ENCODE measurements around the gene CPTP.

CPTP gene

GRCh38 chr1:1305300-1306069 is 19.1 kb upstream of the CPTP start:
- Histone ChIP-seq H3K27ac (peak overlapping the region in 20 of 21 experiments; percentile 40 to 97 (median 83)), H3K4me3 (peak overlapping the region; percentile 18 to 92 (median 90))

GRCh38 chr1:1306070-1306660 is 18.4 kb upstream of the CPTP start:
- peak overlapping the region; percentile 75 to 92 (median 90) for H3K4me3 ChIP-seq

GRCh38 chr1:1306661-1307260 is 17.8 kb upstream of the CPTP start:
- peak overlapping the region in 19 of 21 experiments; percentile 66 to 97 (median 90) for H3K27ac ChIP-seq
- peak overlapping the region; percentile 75 to 92 (median 90) for H3K4me3 ChIP-seq

More at GRCh38 chr1:1306070-1306660, 18.4 kb upstream of the CPTP start:
- H3K27ac ChIP-seq = peak overlapping the region in 20 of 21 experiments; percentile 40 to 97 (median 83)

- peak overlapping the region; percentile 75 to 92 (median 90) for H3K4me3 ChIP-seq
- H3K27ac ChIP-seq = peak overlapping the region; percentile 34 to 97 (median 90)
These were observed 17.2 kb upstream of the CPTP start for GRCh38 chr1:1307261-1307922.

- peak within 1 kb of the TSS; percentile 75 to 92 (median 90) for H3K4me3 ChIP-seq
These were observed 16.5 kb upstream of the CPTP start, which contains the start of the genes ACAP3 and PUSL1 for GRCh38 chr1:1307923-1308755. Gene ACAP3, minus strand, starts transcription at chr1:1307930. Its CDS starts 115 bp downstream, at chr1:1307815. Gene PUSL1, plus strand, starts transcription at chr1:1308597. Its CDS starts 47 bp downstream, at chr1:1308644.

GRCh38 chr1:1308756-1309250 is 15.8 kb upstream of the CPTP start:
- Histone ChIP-seq H3K4me3 (peak overlapping the region; percentile 75 to 92 (median 90)), H3K27ac (peak overlapping the region; percentile 77 to 97 (median 92))

More at GRCh38 chr1:1307923-1308755, 16.5 kb upstream of the CPTP start, which contains the start of the genes ACAP3 and PUSL1:
- H3K27ac ChIP-seq = peak within 1 kb of the TSS; percentile 81 to 97 (median 92)

DNA sequence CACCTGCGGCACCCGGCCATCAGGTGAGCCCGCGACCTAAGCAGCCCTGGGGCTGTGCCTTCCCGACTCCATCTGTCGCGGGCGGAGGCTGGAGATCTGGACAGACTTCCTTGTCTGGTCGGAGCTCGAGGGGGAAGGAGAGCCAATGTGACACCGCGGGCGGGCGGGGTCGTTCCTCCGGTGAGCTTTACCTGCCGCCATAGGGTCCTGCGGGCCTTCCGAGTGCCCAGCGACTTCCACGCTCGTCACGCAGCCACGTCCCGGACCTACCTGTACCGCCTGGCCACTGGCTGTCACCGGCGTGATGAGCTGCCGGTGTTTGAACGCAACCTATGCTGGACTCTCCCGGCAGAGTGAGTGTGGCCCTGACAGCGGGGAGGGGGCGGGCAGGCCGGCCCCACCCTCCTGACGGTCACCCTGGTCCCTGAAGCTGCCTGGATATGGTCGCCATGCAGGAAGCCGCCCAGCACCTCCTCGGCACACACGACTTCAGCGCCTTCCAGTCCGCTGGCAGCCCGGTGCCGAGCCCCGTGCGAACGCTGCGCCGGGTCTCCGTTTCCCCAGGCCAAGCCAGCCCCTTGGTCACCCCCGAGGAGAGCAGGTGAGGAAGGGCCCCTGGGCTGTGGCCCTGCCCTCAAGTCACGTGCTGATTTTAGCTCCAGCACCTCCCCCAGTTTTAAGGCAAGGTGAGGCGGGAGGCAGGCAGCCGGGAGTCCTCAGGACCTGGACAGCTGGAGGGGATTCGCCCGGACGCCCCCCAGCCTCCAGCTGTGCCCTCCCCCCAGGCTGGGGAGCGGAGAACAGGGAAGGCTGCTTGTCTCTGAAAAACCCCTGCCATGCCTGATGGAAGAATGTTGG is 15.1 kb upstream of the CPTP start:
- peak overlapping the region; percentile 75 to 92 (median 90) for H3K4me3 ChIP-seq
- H3K27ac ChIP-seq = peak overlapping the region in 20 of 21 experiments; percentile 77 to 97 (median 92)

DNA sequence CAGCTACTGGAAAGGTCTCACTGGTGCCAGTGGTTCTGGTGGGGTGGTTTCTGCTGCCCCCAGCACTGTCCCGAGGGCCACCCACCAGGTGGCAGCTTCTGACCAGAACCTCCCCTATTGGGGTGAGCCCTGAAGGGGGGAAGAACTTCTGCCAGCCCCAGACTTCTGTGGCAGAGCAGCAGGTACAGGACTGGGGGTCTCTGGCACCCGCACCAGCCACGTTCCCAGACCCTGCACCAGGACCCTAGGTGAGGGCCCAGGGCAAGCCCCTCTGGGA is 14.6 kb upstream of the CPTP start:
- peak overlapping the region in 4 of 7 experiments; percentile 81 to 92 (median 90) for H3K4me3 ChIP-seq
- peak overlapping the region in 16 of 21 experiments; percentile 23 to 97 (median 92) for H3K27ac ChIP-seq

GRCh38 chr1:1310476-1311053 is 14.0 kb upstream of the CPTP start:
- Histone ChIP-seq H3K27ac (peak overlapping the region in 16 of 21 experiments; percentile 23 to 97 (median 92)), H3K4me3 (peak overlapping the region in 2 of 7 experiments; percentile 90)

- H3K4me3 ChIP-seq = no peak overlapping the region
These were observed 13.2 kb upstream of the CPTP start for GRCh38 chr1:1311107-1312104.

GRCh38 chr1:1312450-1313314 is 11.9 kb upstream of the CPTP start:
- no peak overlapping the region for H3K4me3 ChIP-seq
- no peak overlapping the region for H3K27ac ChIP-seq

More at GRCh38 chr1:1311107-1312104, 13.2 kb upstream of the CPTP start:
- H3K27ac ChIP-seq = peak overlapping the region in 8 of 21 experiments; percentile 1 to 97 (median 24)

- no peak overlapping the region for H3K27ac ChIP-seq
- no peak overlapping the region for H3K4me3 ChIP-seq
These were observed 10.9 kb upstream of the CPTP start for GRCh38 chr1:1313500-1314236.

- Histone ChIP-seq H3K4me3 (no peak overlapping the region), H3K27ac (no peak overlapping the region)
These were observed 10.4 kb upstream of the CPTP start for GRCh38 chr1:1314237-1314586.

GRCh38 chr1:1314678-1315335 is 9.8 kb upstream of the CPTP start:
- Histone ChIP-seq H3K4me3 (no peak overlapping the region), H3K27ac (no peak overlapping the region)

Measured in skin epidermis (tissue), 12 donors.